Tibial nerve (tissue), 4 donors: ENCODE results near the gene SHROOM3. TPM values are rescaled to one million over a fixed set of nuclear protein-coding genes. Genes with fewer than 3 reads are reported as not detected.

ENCODE experiments used
- DNase-seq, 2 donors: peaks; one replicate each; pipeline ENCODE4 v3.0.0-alpha.2; 2019; ENCODE audit warnings: low spot score in 2 of 2
- H3K27ac ChIP-seq, 4 donors: fragments of 200-600 bp; sonication (generic) in 3 of 4; one replicate each; pipeline ENCODE4 v1.5.1; 2017 to 2019; ENCODE audit warnings: mild to moderate bottlenecking in 1 of 4
- H3K27me3 ChIP-seq, 2 donors: fragments of 200-600 bp; sonication (generic) in 1 of 2; one replicate each; pipeline versions ENCODE4 v1.5.1 to v1.6.0; 2017 to 2019
- H3K36me3 ChIP-seq, 3 donors: fragments of 200-600 bp; sonication (generic); one replicate each; pipeline ENCODE4 v1.5.1; 2018 to 2019
- H3K4me1 ChIP-seq, 4 donors: fragments of 200-600 bp; sonication (generic) in 3 of 4; one replicate each; pipeline ENCODE4 v1.5.1; 2017 to 2019
- H3K4me3 ChIP-seq, 4 donors: fragments of 200-600 bp; sonication (generic) in 3 of 4; one replicate each; pipeline ENCODE4 v1.5.1; 2017 to 2019; ENCODE audit warnings: mild to moderate bottlenecking in 1 of 4, moderate library complexity in 1 of 4
- H3K9me3 ChIP-seq, 4 donors: fragments of 200-600 bp; sonication (generic) in 3 of 4; one replicate each; pipeline ENCODE4 v1.5.1; 2017 to 2019
- CTCF ChIP-seq, 5 experiments: fragments of 200-600 bp in 3 of 5; fragments of 450-650 bp in 2 of 5; sonication (generic) in 3 of 5; IDR thresholded peaks; one replicate each; pipeline ENCODE4 v1.5.1; 2016 to 2019; ENCODE audit warnings: antibody characterized with exemption in 5 of 5, mild to moderate bottlenecking in 3 of 5, moderate library complexity in 2 of 5
- EP300 ChIP-seq, 2 donors: sonication (generic); formaldehyde crosslinking; IDR thresholded peaks; one replicate each; pipeline ENCODE4 v1.6.1; 2017; ENCODE audit warnings: antibody characterized with exemption in 2 of 2, mild to moderate bottlenecking in 1 of 2
- POLR2A ChIP-seq, 2 donors: fragments of 450-650 bp; IDR thresholded peaks; one replicate each; pipeline ENCODE4 v1.6.1; 2017; ENCODE audit warnings: antibody characterized with exemption in 2 of 2, mild to moderate bottlenecking in 2 of 2, moderate library complexity in 2 of 2
- WGBS, 2 donors: methylation state at CpG; one replicate each; pipeline ENCODE4 v1.1.5; 2018; 5-methylcytosine and 5-hydroxymethylcytosine counted together
- total RNA-seq, 4 donors: library from RNA; depleted of rRNA; stranded (reverse); fragments of >200 nt; gene quantifications; one replicate each; pipeline ENCODE4 v1.1.0, GENCODE V29; 2016

SHROOM3 gene
- total RNA-seq, 4 donors from 2014 or later: 28.0 to 49.8 (median 37.9) TPM

GRCh38 chr4:76401654-76402053, 33.4 kb upstream of the SHROOM3 start:
- no peak for TF ChIP-seq CTCF (IDR thresholded peaks at IDR 0.05)
- H3K36me3 ChIP-seq: no peaks in the 10 kb centered on the region
- no peak for DNase-seq
- no peaks in the 10 kb centered on the region for H3K4me1 ChIP-seq
- H3K27ac ChIP-seq: no peak overlapping the region
- H3K9me3 ChIP-seq: no peaks in the 10 kb centered on the region
- no peak overlapping the region for H3K4me3 ChIP-seq
- no peaks in the 10 kb centered on the region for H3K27me3 ChIP-seq
- 72 to 75% methylated on average over 3 of the region's 3 CpGs for WGBS, 2 donors

- no peaks in the 10 kb centered on the region for H3K27me3 ChIP-seq
- H3K4me3 ChIP-seq: no peak overlapping the region
- DNase-seq: no peak
- TF ChIP-seq POLR2A (IDR thresholded peaks at IDR 0.05) (no peak), EP300 (IDR thresholded peaks at IDR 0.05) (no peak), CTCF (IDR thresholded peaks at IDR 0.05) (no peak)
- H3K27ac ChIP-seq: no peak overlapping the region
- no peaks in the 10 kb centered on the region for H3K4me1 ChIP-seq
- 85 to 86% methylated on average over 5 of the region's 5 CpGs for WGBS, 2 donors
- H3K9me3 ChIP-seq: no peaks in the 10 kb centered on the region
- H3K36me3 ChIP-seq: no peaks in the 10 kb centered on the region
Observed at GRCh38 chr4:76406081-76406480, 28.9 kb upstream of the SHROOM3 start.

GRCh38 chr4:76407440-76408119, 27.4 kb upstream of the SHROOM3 start:
- H3K4me3 ChIP-seq: no peak overlapping the region
- DNase-seq: no peak
- WGBS, 2 donors: 32 to 47% methylated on average over 5 of the region's 5 CpGs

GRCh38 chr4:76410636-76411035, 24.4 kb upstream of the SHROOM3 start:
- H3K27ac ChIP-seq: no peak overlapping the region
- DNase-seq: no peak
- H3K27me3 ChIP-seq: no peaks in the 10 kb centered on the region
- no peaks in the 10 kb centered on the region for H3K36me3 ChIP-seq
- no peak overlapping the region for H3K4me3 ChIP-seq
- TF ChIP-seq EP300 (IDR thresholded peaks at IDR 0.05) (no peak), CTCF (IDR thresholded peaks at IDR 0.05) (no peak), POLR2A (IDR thresholded peaks at IDR 0.05) (no peak)
- H3K9me3 ChIP-seq: no peaks in the 10 kb centered on the region
- no peaks in the 10 kb centered on the region for H3K4me1 ChIP-seq
- WGBS, 2 donors: 92 to 93% methylated on average over 3 of the region's 3 CpGs

More at GRCh38 chr4:76407440-76408119, 27.4 kb upstream of the SHROOM3 start:
- Histone ChIP-seq H3K9me3 (no peaks in the 10 kb centered on the region), H3K27ac (no peak overlapping the region), H3K36me3 (no peaks in the 10 kb centered on the region), H3K27me3 (no peaks in the 10 kb centered on the region), H3K4me1 (no peaks in the 10 kb centered on the region)
- no peak for TF ChIP-seq EP300 (IDR thresholded peaks at IDR 0.05)
- no peak for TF ChIP-seq CTCF (IDR thresholded peaks at IDR 0.05)
- TF ChIP-seq POLR2A (IDR thresholded peaks at IDR 0.05): no peak

- no peak for DNase-seq
- Histone ChIP-seq H3K4me1 (peaks cover 0 to 17% (median 0%) of the 10 kb centered on the region in 4 donors), H3K27me3 (no peaks in the 10 kb centered on the region), H3K27ac (peak overlapping the region in 1 of 4 donors; percentile 71), H3K4me3 (peak overlapping the region; percentile 29 to 72 (median 50)), H3K36me3 (peaks cover 0 to 5% (median 0%) of the 10 kb centered on the region in 3 donors), H3K9me3 (no peaks in the 10 kb centered on the region)
- 51 to 56% methylated on average over 18 of the region's 18 CpGs for WGBS, 2 donors
- TF ChIP-seq POLR2A (IDR thresholded peaks at IDR 0.05) (no peak), EP300 (IDR thresholded peaks at IDR 0.05) (no peak)
Observed at GRCh38 chr4:76420188-76420761, 14.8 kb upstream of the SHROOM3 start.
